Stromal cell of bone marrow (primary cell): ENCODE measurements around the gene UNC5A.

ENCODE experiments used
- DNase-seq: peaks from one replicate; pipeline ENCODE4 v3.0.0-alpha.2; 2012; ENCODE audit warnings: low read depth

The UNC5A gene

DNA sequence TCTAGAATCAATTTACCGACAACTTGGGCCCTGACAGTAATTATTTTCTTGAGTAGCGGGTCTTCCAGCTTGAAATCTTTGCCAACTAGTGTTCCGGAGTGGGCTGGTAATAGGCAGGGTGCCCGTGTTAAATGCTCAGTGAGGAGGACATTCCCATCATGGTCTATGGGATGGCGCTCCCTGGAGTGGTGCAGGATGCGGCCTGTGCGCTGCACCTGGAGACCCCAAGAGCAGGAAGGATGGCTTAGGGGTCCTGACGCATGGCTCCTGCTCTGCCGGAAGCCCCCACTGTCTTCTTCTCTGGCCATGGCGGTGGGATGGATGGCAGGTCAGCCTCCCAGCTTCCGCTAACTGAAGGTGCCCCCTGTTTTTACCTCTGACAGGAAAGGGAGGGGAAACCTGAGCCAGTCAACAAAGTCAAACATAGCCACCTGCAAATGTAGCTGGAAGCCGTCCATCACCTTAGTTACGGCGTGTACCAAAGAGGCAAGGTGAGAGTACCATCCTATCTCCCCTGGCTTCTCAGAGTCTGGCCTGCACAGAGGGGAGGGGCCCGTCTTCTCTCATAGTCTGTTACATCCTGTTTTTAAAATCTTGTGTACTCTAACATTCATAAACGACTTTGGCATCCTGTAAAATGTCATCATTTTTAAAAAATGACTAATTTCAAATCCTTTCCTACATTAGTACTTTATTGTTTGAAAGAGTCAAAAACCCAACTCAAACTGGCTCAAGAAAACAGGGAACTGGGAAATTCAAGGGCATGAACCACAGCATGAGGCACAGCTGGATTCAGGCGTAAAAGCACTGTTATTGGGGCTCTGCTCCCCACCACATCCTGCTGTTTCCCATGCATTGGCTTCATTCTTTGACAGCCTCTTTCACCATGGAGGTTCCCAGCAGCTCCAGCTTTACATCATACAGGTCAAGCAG, 28.5 kb upstream of the UNC5A start:
- DNase-seq: no peak

DNA sequence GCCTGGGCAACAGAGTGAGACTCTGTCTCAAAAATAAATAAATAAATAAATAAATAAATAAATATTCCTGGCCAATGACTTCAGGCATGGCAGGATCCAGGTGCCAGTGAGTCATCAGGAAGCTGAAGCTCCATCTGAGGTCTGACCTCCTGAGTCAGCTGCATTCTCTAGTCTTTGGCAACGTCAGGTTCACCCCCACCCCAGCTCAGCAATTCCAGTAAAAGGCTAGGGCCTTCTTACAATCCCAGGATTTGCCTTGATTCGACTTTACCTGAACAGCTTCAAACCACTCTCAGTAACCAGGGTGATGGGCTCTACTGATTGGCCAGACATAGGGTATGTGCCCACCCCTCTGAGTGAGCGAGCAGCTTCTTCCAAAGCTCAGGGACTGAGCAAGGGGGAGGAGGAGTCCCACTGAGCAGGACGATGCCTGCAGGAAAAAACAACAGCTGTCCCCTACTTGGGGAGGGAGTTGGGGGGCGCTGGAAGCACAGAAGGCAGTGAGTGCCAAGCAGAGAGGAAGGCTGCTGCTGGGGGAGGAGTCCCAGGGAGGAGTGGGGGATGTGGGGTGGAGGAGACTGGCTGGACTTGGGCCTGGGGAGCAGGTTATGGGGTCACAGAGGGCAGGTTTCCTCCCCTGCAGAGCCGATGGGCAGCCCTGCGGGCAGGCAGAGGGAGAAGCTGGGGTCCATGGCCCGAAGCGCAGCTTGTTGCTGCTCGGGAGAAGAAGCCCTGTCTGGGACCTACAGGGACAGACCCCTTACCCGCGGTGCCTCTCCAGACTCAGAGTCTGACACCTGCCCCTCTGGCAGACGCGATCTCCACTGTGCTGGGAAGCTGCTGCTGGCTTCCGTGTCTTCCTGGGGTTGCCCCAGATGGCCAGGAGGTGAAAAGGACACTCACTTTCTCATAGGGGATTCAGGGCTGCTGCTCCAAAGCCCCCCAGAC, 25.9 kb upstream of the UNC5A start:
- DNase-seq: no peak

DNA sequence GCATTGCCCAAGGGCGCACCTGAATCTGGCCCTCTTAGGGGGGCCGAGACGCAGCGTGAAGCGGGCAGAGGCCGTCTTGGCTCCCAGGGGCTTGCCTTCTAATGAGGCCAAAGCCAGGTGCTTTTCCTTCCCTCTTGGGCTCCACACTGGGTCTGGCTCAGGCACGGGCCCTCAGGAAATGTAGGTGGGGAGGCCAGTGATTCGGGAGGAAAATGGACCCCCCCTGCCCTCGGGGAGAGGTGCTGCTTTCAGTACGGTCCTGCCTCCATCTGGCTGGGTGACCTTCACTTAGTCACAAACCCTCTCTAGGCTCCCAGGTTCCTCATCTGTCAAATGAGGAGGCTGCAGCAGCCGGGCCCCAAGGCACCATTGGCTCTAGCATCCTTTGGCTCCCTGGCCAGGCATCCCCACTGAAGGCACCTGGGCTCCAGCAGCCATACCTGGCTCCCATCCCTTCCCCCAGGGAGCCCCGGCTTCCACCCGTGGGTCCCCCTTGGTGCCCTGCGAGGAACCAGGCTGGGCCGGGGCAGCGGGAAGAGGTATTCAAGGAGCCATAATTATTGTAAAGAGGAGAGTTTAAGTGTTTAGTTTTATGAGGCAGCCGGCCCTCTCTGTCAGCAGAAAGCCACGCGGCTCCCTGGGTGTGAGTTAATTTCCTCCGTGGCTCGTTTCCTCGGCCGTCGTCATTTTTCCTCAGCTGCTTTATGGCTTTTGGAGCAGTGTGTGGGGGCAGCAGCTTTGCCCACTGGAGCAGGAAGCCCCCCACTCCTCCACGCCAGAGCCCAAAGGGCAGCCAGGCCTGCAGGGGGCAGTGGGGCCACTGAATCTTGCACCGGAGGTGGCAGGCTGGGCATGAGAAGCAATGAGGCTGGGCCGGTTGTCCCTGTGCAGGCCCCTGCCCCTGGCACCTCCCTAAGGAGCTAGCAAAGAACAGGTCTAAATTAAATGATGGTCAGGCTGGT, 24.9 kb upstream of the UNC5A start:
- DNase-seq: no peak

DNA sequence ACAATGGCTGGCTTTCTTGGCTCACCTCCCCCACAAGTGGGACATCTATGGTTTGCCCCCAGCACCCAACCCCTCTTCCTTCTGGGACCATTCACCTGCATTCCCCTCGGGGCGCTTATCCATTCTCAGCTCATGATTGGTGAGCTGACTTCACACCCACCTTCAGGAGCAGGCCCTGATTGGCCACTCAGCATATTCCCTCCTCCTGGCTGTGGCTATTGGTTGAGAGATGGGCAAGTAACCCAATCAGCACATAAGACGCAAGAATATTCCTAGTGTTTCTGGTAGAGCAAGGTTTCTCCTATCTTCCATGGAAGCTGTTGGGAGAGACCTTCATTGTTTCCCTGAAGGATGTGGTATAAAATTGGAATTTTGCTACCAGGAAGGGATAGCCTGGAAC, 22.7 kb upstream of the UNC5A start:
- no peak for DNase-seq

DNA sequence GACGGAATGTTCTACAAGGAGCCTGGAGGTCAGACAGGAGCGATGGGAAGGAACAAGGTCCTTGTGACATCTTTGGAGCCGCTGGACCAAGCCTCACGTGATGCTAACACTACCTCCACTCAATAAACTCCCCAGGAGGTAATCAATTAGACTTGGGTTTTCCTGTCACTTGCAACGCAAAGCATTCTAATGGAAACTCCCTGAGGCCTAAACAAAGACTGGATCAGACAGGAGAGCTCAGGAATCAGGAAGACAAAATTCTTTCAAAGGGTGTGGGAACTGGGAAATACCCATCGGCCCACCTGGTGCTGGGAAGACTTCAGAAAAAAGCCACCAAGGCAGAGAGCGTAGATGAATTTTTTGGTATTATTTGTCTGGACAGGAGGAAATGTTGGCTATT, 22.3 kb upstream of the UNC5A start:
- no peak for DNase-seq

DNA sequence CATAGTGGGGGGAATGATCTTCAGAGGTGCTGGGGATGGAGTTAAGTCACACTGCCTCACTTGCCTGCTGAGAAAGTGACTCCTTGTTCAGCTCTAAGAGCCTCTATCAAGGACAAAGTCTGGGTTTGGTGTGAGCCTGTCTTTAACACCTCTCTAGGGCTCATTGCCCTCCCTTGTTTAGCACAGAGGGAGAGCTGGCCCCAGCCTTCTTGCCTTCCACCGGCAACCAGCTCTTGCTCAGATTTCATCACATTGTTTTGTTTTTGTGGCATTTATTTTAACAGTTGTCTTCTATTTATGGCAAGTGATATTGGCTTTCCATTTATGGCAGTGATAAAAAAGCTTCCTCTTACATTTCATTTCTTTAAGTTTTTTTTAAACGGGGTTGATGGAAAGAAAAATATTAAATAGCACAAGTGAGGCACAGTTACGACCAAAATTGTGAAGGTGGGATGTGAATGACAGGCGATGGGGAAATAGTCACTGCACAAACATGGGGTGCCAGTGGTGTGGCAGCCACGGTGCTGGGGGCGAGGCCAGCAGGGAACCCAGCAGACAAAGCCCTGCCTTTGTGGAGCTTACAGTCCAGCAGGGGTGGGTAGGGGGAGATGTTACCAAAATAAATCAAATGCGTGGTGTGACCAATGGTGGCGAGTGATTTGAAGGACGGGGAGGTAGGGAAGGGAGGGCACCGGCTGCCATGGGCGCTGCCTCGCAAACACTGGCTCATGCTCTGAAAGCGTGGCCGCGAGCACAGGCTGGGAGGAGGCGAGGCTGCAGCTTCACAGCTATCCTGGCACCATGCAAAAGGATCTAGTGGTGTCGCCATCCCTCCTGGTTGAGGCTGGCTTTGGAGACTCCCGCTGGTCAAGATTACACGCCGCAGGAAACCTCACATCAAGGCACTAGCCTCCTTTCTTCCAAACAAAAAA, 21.2 kb upstream of the UNC5A start:
- no peak for DNase-seq

DNA sequence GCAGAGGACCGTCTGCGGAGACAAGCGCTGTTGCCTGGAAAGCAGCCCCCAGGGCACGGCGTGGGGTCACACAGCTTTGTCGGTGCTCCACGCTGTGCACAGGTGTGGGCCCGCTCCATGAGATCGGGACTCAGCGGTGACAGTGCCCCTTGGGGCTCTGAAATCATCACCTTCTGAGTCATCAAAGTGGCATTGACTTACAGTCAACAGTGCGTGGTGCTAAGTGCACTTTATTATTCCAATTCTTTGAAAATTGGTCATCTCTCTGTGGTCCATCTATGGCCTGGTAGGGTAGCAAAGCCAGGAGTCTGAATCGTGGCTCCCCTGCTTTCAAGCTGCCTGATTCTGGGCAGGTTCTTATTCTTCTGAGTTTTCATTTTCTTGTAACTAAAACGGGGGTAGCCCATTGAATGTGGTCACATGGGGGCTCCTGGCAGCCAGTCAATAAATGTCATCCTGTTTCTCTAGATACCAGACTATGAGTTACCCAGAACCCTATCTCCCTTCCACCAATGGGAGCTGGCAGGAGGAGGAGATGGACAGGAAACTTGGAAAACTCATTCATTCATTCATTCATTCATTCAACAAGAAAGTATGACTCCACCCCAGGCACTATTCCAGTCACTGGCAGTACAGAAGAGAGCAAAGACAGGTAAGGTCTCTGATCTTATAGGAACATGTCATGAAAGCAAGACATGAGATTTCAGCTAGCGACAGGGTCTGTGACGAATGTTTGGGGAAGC, 20.3 kb upstream of the UNC5A start:
- DNase-seq: no peak

DNA sequence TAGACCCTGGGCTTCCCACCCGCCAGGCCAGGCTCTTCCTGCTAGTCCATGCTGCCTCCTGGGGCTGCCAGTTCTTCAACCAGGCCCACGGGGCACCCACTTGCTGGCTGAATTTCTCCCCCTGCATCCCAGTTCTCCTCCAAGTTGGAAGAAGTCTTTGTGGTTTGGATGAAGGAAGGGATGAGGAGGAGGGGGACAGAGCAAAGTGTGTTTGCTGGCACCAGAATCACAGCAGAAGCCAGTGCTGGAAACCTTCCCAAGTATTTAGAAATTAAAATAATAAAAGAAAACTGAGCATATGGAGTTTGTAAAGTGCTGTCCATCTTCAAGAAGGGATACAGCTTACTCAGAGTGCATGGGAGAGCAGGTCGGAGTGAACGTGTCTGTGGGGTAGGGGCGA, 19.4 kb upstream of the UNC5A start:
- DNase-seq: no peak

DNA sequence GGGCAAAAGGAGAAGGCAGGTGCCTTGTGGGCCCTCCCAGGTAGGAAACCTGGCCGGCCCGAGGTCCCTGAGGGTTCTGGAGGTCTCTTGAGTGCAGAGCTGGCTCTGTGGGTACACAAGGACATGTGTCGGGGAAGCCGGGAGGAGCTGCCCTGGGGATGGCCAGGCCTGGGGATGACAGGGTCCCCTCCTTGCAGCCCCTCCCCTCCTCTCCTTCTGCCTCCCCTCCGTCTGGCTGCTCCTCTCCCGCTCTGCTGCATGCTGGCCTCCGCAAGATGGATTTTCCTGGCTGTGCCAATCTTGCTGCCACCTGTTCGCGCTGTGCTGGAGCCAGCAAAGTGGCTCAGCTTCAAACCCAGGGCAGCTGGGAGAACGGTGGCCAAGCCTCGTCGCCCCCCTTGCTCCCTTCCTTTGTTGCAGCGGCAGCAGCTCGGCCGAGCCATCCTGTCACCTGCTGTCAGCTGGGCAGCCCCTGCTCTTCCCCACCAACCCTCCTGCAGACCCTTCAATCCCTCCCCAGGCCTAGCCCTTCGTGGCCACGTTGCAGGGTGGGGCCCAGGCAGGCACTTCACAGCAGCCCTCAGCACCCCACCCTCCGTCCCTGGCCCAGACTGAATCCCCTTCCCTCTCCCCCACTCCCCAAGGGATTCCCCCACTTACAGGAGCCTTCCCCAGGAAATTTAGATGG, 17.6 kb upstream of the UNC5A start:
- DNase-seq: no peak

DNA sequence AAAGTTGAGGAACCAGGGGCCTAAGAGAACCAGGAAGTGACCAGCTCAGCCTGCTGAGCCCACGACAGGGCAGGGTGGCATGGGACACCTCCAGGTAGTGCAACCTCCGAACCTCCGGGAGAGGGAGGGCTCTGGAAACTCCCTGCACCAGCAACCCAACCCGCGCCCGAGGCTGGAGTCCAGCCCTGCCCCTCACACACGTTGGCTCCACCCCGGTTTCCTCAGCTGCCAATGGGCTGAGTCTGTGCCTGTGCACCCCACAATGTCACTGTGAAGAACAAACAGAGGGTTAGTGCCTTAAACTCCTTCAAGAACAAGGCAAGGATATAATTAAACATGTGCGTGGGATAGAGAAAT, 17.0 kb upstream of the UNC5A start:
- DNase-seq: no peak

DNA sequence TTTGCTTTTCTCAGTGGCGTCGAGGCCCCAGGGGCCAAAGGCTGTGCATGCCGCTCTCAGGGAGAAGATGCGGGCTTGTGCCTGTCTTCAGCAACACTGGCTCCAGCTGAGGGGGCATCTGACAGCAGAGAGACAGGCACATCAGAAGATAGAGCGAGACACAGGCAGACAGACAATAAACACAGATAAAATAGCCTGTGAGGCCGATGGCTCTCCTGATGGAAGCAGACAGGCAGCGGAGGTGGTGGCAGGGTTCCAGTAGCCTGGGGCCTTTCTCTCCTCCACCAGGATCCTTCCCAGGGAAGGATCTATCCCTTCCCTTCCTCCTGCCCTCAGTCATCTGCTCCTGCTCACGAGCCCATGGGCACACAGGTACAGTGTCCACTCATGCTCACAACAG, 16.6 kb upstream of the UNC5A start:
- no peak for DNase-seq

DNA sequence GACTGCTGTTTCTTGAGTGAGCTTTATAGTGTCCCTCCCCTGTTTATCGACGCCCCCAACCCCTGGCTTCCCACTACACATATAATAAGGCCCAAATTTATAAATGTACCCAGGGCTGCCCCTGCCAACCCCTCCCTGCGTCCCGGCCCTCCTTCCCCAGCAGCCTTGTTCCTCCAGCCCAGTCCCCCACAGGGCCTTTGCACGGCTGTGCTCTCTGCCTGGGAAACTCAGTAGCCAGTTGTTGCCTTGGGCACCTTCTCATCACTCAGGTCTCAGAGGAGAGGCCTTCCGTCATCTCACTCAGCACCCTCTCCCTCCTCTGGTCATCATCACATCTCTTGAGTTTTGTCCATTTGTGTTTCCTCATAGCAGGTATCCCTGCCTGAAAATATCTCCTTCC, 15.8 kb upstream of the UNC5A start:
- no peak for DNase-seq

DNA sequence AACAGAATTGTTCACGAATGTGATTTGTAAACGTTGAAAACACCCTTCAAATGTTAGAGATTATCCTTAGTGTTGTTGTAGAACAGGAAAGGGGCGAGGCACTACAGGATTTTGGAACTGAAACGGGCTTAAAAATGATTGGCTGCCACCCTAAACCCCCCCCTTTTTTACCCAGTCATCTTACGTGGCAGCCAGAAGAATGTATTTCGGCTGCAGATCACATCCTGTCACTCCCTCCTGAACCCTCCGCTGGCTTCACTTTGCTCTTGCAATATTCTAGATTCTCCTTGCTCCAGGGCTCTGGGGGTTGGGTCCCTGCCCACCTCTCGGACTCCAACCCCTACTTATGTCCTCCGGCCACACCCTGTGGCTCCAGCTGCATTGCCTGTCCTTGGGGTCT, 13.9 kb upstream of the UNC5A start:
- no peak for DNase-seq

DNA sequence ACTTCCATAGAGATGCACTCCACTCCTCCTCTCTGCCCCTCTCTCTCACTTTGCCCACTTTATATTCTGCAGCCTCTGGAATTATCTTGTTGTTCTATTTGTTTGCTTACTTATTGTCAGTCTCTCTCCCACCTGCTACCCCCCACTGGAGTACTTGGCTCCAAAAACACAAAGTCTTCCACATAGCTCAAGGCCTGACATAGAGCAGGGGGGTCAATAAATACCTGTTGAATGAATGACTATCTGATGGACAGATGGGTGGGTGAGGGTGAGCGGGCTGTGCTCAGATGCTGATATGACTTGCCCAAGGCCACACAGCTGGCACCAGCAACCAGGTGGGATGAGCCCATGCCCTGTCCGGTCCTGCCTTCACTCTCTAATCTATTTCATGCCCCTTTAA, 13.4 kb upstream of the UNC5A start:
- DNase-seq: no peak

DNA sequence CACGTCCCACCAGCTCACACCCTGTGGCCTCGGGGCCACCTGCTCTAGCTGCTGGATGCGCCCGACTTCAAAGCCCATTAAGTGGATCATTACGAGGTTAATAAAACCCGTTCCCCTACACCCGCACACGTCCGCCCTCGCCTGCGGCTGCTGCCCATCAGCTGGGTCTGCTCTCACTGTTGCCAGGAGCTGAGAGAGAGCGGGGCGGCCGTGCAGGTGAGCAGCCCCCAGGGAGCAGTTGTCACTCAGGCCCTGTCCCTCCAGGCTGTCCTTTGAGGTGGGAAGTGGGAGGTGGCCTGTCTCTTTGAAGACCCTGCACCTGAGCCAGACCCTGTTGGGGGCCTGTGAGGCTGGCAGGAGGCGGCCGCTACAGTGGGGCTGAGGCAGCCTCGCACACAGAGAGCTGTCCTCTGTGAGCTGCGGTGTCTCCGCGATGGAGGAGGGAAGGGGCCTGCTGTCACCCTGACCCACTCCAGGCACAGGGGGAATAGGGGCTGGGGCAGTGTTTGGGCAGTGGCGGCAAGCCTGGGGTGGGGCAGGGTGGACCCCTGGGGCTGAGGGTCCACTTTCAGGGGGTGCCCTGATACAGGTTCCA, 12.8 kb upstream of the UNC5A start:
- no peak for DNase-seq

DNA sequence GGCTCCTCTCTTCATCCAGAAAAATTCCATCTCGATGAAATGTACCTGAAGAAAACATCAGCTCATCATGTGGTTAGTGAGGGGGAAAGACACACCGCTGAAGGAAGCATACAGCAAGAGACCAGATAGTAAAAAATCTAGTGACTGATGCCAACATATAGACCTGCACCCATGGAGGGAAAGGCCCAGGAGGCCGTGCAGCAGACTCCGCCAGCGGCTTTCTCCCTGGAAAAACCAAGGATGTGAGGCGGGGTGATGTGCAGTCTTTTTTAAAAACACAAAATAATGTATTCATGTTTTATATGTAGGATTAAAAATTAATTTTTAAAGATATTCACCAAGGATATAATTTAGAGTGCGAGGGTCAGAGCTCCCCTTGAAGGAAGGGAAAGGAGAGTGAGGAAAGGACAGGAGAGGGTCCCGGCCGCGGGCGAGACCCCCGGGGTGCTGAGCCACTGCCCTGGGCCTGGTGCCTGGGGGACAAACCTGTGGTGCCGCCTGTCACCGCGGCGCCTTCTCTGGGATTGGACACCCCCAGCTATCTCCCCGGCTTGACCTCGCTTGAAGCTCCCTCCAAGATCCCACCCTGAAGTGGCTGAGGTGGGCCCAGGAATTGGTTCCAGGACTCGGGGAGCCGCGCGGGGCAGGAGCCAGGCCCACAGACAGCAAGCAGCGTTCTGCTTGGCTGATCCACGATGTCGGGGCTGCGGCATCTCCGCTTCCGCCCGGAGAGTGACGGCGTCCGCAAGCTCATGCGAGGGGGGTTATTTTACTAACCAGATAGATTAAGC, 12.1 kb upstream of the UNC5A start:
- no peak for DNase-seq

DNA sequence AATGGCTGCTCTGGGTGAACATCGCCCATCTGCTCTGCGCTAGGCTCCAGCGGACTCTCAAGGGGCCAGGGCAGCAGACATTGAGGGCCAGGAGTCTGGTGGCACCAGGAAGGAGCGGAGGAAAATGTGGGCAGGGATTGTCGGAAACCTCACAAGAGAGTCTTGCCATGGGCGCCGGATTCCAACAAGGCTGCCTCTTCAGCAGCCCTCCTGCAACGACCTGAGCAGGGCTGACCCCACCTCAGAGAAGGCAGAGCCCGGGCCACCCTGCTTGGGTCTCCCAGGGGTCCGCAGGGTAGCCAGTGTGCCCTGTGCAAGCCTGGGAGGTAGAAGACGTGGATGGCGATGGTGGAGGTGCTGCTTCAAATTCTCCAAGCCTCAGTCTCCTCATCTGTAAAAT, 11.4 kb upstream of the UNC5A start:
- no peak for DNase-seq

DNA sequence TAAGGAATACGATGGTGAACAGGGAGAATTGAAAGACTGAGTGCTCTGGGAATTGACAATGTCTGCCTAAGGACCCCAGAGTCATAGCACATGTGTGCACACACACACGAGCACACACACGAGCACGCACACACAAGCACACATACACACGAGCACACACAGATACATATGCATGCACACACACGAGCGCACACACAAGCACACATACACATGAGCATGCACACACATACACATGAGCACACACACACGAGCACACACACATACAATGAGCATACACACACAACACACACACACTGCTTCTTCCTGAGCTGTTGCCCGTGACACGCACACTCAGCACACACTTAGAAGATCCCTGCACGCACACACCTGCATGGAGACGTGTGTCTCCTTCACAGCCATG, 10.9 kb upstream of the UNC5A start:
- DNase-seq: no peak
